Common myeloid progenitor, CD34-positive (primary cell): ENCODE data around the gene HACE1.
"Not testable (repeated sequence)": the region's sequence is repeated elsewhere in the genome, so short reads cannot be mapped to it uniquely, and the experiment has no call there.

Source experiments
- CTCF ChIA-PET: fragments of 350-600 bp; sonication (Branson Sonifier 250); formaldehyde crosslinking; loops from one replicate; lab custom pipeline; 2021; ENCODE audit warnings: antibody characterized with exemption; lab: Charles Lee
- POLR2A ChIA-PET: fragments of 350-600 bp; sonication (Branson Sonifier 250); formaldehyde crosslinking; loops from one replicate; lab custom pipeline; 2021; ENCODE audit warnings: antibody characterized with exemption; lab: Charles Lee
- DNase-seq, 3 donors: peaks; one replicate each; pipeline versions ENCODE4 v3.0.0 to v3.0.0-alpha.2; 2013
- H3K27ac ChIP-seq, 2 experiments: 1 replicate in 1 of 2; 2 replicates in 1 of 2; pipeline ENCODE4 v1.7.0; 2013; ENCODE audit warnings: inconsistent platforms in 2 of 2, low read length in 2 of 2, mild to moderate bottlenecking in 2 of 2, low read depth in 1 of 2, moderate library complexity in 1 of 2; ENCODE audit not compliant: severe bottlenecking in 2 of 2, insufficient read depth in 1 of 2, poor library complexity in 1 of 2
- H3K27me3 ChIP-seq, 5 experiments: replicated peaks in 2 of 5; 1 replicate in 3 of 5; 2 replicates in 2 of 5; pipeline versions ENCODE4 v1.6.1 to v1.7.0; 2013; ENCODE audit warnings: low read length in 4 of 5, mild to moderate bottlenecking in 2 of 5, moderate library complexity in 2 of 5, inconsistent platforms in 1 of 5; ENCODE audit not compliant: insufficient read depth in 5 of 5, control insufficient read depth in 4 of 5
- H3K36me3 ChIP-seq, 4 experiments: 1 replicate in 2 of 4; 2 replicates in 2 of 4; pipeline versions ENCODE4 v1.6.1 to v1.7.0; 2013; ENCODE audit warnings: low read length in 3 of 4, control low read depth in 1 of 4, mild to moderate bottlenecking in 1 of 4; ENCODE audit not compliant: control insufficient read depth in 4 of 4, insufficient read depth in 4 of 4
- H3K4me1 ChIP-seq, 4 experiments: 1 replicate in 3 of 4; 2 replicates in 1 of 4; pipeline versions ENCODE4 v1.6.1 to v1.7.1; 2013; ENCODE audit warnings: low read length in 3 of 4, mild to moderate bottlenecking in 3 of 4, control low read depth in 1 of 4, inconsistent platforms in 1 of 4, moderate library complexity in 1 of 4; ENCODE audit not compliant: control insufficient read depth in 4 of 4, insufficient read depth in 4 of 4; ENCODE audit errors: control extremely low read depth in 1 of 4
- H3K4me3 ChIP-seq, 7 experiments: 1 replicate in 4 of 7; 2 replicates in 3 of 7; pipeline versions ENCODE4 v1.5.1 to v1.7.0; 2013; ENCODE audit warnings: mild to moderate bottlenecking in 7 of 7, low read length in 6 of 7, moderate library complexity in 6 of 7, inconsistent platforms in 2 of 7, low read depth in 2 of 7, control low read depth in 1 of 7; ENCODE audit not compliant: insufficient read depth in 4 of 7, control insufficient read depth in 1 of 7; ENCODE audit errors: extremely low read depth in 1 of 7
- H3K9me3 ChIP-seq, 5 experiments: 1 replicate in 4 of 5; 2 replicates in 1 of 5; pipeline versions ENCODE4 v1.6.1 to v1.7.1; 2013; ENCODE audit warnings: low read length in 4 of 5, mild to moderate bottlenecking in 2 of 5, inconsistent platforms in 1 of 5, low read depth in 1 of 5, moderate library complexity in 1 of 5; ENCODE audit not compliant: control insufficient read depth in 4 of 5, insufficient read depth in 2 of 5; ENCODE audit errors: control extremely low read depth in 1 of 5
- WGBS: methylation state at CpG from one replicate; pipeline ENCODE4 v1.1.5; 2013; ENCODE audit not compliant: insufficient coverage; 5-methylcytosine and 5-hydroxymethylcytosine counted together

Gene HACE1

DNA sequence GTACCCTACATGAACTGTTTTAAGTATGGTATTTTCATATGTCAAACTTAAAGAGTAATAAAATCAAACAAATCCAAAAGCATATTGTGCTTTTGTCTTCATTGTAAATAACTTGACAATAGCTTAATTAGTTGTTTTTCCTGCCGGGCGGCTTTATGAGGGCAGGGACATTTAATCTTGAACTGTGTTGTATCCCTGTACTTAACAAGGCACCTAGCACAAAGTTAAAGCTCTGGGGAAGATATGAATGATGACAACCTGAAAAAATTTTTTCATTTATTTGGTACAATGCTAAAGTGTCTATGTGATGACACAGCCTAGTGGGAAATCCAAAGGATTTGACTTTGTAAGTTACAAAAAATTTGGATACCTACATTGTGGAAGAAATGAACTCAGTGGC is 502 bp upstream of the HACE1 start:
- no peaks in the 10 kb centered on the region for H3K36me3 ChIP-seq
- CTCF ChIA-PET = interaction anchor here (0.7 to 1.8 kb wide), 3 partner anchors 9 to 70 kb away, joined by 3 to 10 read pairs (median 3); no protein-coding TSS in a partner anchor
- H3K27me3 ChIP-seq = peaks cover 0 to 3% (median 0%) of the 10 kb centered on the region in 5 experiments
- POLR2A ChIA-PET = no interaction called here
- H3K4me3 ChIP-seq = peak overlapping the region in 5 of 7 experiments; percentile 87 to 97 (median 90)
- H3K9me3 ChIP-seq = no peaks in the 10 kb centered on the region
- H3K4me1 ChIP-seq = peaks cover 4 to 13% (median 8%) of the 10 kb centered on the region in 4 experiments
- DNase-seq = no peak
- peak overlapping the region in 1 of 2 experiments; percentile 76 for H3K27ac ChIP-seq
- WGBS = 100% methylated on average over 2 of the region's 2 CpGs

DNA sequence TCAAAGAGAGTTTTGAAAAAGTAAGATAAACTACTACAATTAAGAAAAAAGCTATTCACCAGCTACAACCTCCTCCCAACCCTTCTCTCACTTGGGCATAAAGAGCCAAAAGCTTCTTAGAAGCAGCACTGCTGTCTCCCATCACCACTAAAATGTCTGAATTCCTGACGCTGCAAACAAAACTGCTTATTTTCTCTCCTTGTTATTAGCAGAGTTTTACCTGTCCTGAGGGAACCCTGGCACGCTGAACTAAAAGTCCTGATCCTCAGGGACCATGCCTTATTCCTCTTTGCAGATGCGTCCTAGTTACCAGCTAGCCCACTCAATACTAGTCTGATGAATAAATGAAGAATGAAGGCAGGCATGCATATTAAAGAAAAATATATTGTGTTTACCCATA is 1.1 kb downstream of the HACE1 start:
- no peaks in the 10 kb centered on the region for H3K9me3 ChIP-seq
- peaks cover 4 to 13% (median 8%) of the 10 kb centered on the region in 4 experiments for H3K4me1 ChIP-seq
- peak in 2 of 3 donors; percentile 4 to 17 for DNase-seq
- peak overlapping the region in 1 of 2 experiments; percentile 76 for H3K27ac ChIP-seq
- H3K27me3 ChIP-seq = peaks cover 0 to 2% (median 0%) of the 10 kb centered on the region in 5 experiments
- 59% methylated on average over 2 of the region's 3 CpGs for WGBS
- peak overlapping the region; percentile 65 to 97 (median 90) for H3K4me3 ChIP-seq
- H3K36me3 ChIP-seq = no peaks in the 10 kb centered on the region
- CTCF ChIA-PET = interaction anchor here (0.6 to 1.8 kb wide), 4 partner anchors 8 to 205 kb away, joined by 3 to 10 read pairs (median 3); no protein-coding TSS in a partner anchor
- POLR2A ChIA-PET = no interaction called here

DNA sequence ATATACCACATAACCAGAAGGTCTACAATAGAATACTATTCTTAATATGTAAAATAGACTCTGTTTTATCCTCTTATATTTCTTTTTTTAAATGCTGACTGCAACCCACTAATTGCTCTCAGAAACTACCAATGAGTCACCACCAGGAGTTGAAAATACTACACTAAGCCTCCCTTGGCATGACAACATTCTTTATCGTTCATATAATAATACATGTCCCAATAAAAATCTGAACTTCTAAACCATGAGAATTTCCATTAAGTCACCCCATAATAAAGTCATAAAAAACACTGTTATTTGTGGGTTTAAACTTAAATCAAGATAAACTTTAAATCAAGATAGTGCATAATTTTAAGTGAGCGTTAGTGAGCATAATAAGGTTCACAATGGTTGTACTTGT is 4.2 kb downstream of the HACE1 start:
- Histone ChIP-seq H3K4me3 (no peak overlapping the region), H3K9me3 (no peaks in the 10 kb centered on the region), H3K4me1 (peaks cover 4 to 13% (median 8%) of the 10 kb centered on the region in 4 experiments), H3K27me3 (no peaks in the 10 kb centered on the region), H3K36me3 (peaks cover 0 to 3% (median under 1%) of the 10 kb centered on the region in 4 experiments), H3K27ac (no peak overlapping the region)
- ChIA-PET CTCF (no interaction called here), POLR2A (no interaction called here)
- no peak for DNase-seq
- no CpG with 5 or more reads among the region's 2 CpGs for WGBS

DNA sequence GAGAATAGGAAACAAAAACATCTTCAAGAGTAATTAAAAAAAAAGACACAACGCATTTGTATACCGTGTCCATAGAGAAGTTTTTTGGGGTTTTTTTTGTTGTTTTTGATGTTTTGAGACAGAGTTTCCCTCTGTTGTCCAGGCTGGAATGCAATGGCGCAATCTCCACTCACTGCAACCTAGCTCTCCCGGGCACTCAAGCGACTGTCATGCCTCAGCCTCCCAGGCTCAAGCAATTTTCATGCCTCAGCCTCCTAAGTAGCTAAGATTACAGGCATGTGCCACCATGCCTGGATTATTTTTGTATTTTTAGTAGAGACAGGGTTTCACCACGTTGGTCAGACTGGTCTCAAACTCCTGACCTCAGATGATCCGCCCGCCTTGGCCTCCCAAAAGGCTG is 12.0 kb downstream of the HACE1 start:
- 96% methylated on average over 6 of the region's 8 CpGs for WGBS
- H3K4me3 ChIP-seq, H3K9me3 ChIP-seq, H3K4me1 ChIP-seq, H3K27me3 ChIP-seq, DNase-seq, H3K27ac ChIP-seq, POLR2A ChIA-PET, CTCF ChIA-PET: not testable (repeated sequence)
- peaks cover 6 to 26% (median 13%) of the 10 kb centered on the region in 4 experiments for H3K36me3 ChIP-seq

DNA sequence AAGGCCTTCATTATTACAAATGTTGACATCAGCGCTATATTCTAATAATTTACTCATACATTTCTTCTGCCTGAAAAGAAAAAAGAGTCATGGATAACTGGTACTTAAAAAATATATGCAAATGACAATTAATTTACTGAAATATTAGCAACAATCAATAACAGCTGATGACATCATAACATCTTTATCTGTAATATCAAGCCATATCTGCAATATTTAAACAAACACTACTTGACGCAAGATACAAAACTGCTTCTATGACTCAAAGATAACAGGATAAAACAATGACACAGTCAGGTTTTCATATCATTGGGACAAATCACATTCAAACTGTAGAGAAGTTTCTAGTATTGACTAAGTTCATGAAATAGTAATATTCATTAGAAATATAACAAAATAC is 16.5 kb downstream of the HACE1 start:
- no peaks in the 10 kb centered on the region for H3K27me3 ChIP-seq
- peaks cover 7 to 35% (median 11%) of the 10 kb centered on the region in 4 experiments for H3K36me3 ChIP-seq
- no CpG with 5 or more reads among the region's 2 CpGs for WGBS

DNA sequence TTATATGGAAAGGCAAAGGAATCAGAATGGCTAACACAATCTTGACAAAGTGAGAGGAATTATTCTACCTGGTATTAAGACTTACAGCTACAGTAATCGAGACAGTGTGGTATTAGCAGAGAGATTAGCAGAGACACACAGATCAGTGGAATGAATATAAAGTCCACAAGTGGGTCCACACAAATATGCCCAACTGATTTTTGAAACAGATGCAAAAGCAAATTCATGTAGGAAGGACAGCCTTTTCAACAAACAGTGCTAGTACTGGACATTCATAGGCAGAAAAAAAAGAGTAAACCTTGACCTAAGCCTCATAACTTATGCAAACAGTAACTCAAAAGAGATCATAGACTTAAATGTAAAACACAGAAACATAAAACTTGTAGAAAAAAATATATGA is 22.6 kb downstream of the HACE1 start:
- Histone ChIP-seq H3K27me3 (no peaks in the 10 kb centered on the region), H3K9me3 (peaks cover 0 to 4% (median 0%) of the 10 kb centered on the region in 5 experiments), H3K27ac (no peak overlapping the region), H3K4me1 (no peaks in the 10 kb centered on the region), H3K4me3 (no peak overlapping the region), H3K36me3 (peaks cover 5 to 28% (median 6%) of the 10 kb centered on the region in 4 experiments)
- no peak for DNase-seq
- WGBS = no CpG with 5 or more reads among the region's 1 CpG
- CTCF ChIA-PET = no interaction called here
- POLR2A ChIA-PET = no interaction called here

More for the DNA sequence above, 16.5 kb downstream of the HACE1 start:
- H3K4me1 ChIP-seq = no peaks in the 10 kb centered on the region
- H3K4me3 ChIP-seq = no peak overlapping the region
- POLR2A ChIA-PET = no interaction called here
- CTCF ChIA-PET = no interaction called here
- no peak for DNase-seq
- H3K9me3 ChIP-seq = peaks cover 0 to 2% (median 0%) of the 10 kb centered on the region in 5 experiments
- H3K27ac ChIP-seq = no peak overlapping the region

DNA sequence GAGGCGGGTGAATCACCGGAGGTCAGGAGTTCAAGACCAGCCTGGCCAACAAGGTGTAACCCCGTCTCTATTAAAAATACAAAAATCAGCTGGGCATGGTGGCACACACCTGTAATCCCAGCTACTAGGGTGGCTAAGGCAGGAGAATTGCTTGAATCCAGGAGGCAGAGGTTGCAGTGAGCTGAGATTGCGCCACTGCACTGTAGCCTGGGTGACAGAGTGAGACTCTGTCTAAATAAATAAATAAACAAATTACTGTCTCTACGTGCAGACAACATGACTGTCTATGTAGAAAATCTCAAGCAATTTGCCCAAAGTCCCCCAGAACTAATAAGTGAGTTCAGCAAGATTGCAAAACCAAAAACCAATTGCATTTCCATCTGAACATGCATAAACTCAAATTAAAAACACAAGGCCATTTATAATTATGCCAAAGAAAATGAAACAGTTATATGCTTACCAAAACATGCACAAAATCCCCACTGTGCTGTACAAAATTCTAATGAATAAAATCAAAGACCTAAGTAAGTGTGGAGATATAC is 23.2 kb downstream of the HACE1 start:
- H3K27me3 ChIP-seq, POLR2A ChIA-PET, DNase-seq, CTCF ChIA-PET, H3K9me3 ChIP-seq, H3K4me3 ChIP-seq, H3K4me1 ChIP-seq, H3K27ac ChIP-seq: not testable (repeated sequence)
- H3K36me3 ChIP-seq = peaks cover 3 to 26% (median 6%) of the 10 kb centered on the region in 4 experiments
- 87% methylated on average over 5 of the region's 5 CpGs for WGBS
